Left lung (tissue), 10 donors: ENCODE results near the gene REM1. TPM values are rescaled to one million over a fixed set of nuclear protein-coding genes. Genes with fewer than 3 reads are reported as not detected.

Source experiments
- ATAC-seq: fragments of 200-7000 bp; cut with Tn5 transposase; one replicate; pipeline ENCODE4 v1.9.1; 2020; ENCODE audit warnings: moderate library complexity
- DNase-seq, 4 donors: peaks; one replicate each; pipeline ENCODE4 v3.0.0-alpha.2; 2013 to 2020
- H3K27ac ChIP-seq, 2 donors: fragments of 200-600 bp; sonication (generic) in 1 of 2; one replicate each; pipeline versions ENCODE4 v1.5.0 to v1.8.0; 2020 to 2021
- H3K27me3 ChIP-seq, 2 donors: fragments of 200-600 bp; sonication (generic) in 1 of 2; one replicate each; pipeline versions ENCODE4 v1.5.0 to v1.8.0; 2020 to 2021
- H3K36me3 ChIP-seq, 2 donors: fragments of 200-600 bp; sonication (generic) in 1 of 2; one replicate each; pipeline versions ENCODE4 v1.5.0 to v1.8.0; 2020 to 2021
- H3K4me1 ChIP-seq, 2 donors: fragments of 200-600 bp; one replicate each; pipeline ENCODE4 v1.8.0; 2021
- H3K4me3 ChIP-seq, 2 donors: fragments of 200-600 bp; sonication (generic) in 1 of 2; one replicate each; pipeline versions ENCODE4 v1.5.0 to v1.8.0; 2020 to 2021; ENCODE audit warnings: mild to moderate bottlenecking in 1 of 2
- H3K9me3 ChIP-seq, 2 donors: fragments of 200-600 bp; sonication (generic) in 1 of 2; one replicate each; pipeline versions ENCODE4 v1.5.0 to v1.8.0; 2020 to 2021
- CTCF ChIP-seq, 2 donors: fragments of 200-600 bp; sonication (generic) in 1 of 2; IDR thresholded peaks; one replicate each; pipeline versions ENCODE4 v1.5.0 to v1.8.0; 2021; ENCODE audit warnings: antibody characterized with exemption in 2 of 2
- intact Hi-C, 2 donors: fragments of 100-400 bp; cut with DNase I; formaldehyde crosslinking; loops; one replicate each; pipeline versions ENCODE4 v1.11.2 to v1.14.2; 2022
- polyA plus RNA-seq, 6 donors: library from polyadenylated mRNA; unstranded; fragments of 120-200 nt; gene quantifications; one replicate each; pipeline ENCODE4 v1.2.1, GENCODE V29; 2013; ENCODE audit not compliant: insufficient read length in 6 of 6
- total RNA-seq, 2 donors: library from RNA; stranded (reverse); fragmentation: NEBNext Ultra II Directional; extraction: Animal tissue kit (Norgen Biotek cat#: 25700); gene quantifications; one replicate each; pipeline ENCODE4 v1.2.1, GENCODE V29; 2021
- donor health status: DM: no; HTN: yes; CAD: no.
- donor health status: DM: no; HTN: no; CAD: no.

REM1 gene
- total and polyA plus RNA-seq, 8 donors = 2.0 to 9.9 (median 7.3) TPM

- no peak for TF ChIP-seq CTCF (IDR thresholded peaks at IDR 0.05)
- Histone ChIP-seq H3K4me3 (peak overlapping the region; percentile 38 to 42), H3K36me3 (no peaks in the 10 kb centered on the region), H3K9me3 (no peaks in the 10 kb centered on the region), H3K27ac (no peak overlapping the region), H3K4me1 (peaks cover 0 to 14% of the 10 kb centered on the region in 2 donors), H3K27me3 (peaks cover 15 to 45% of the 10 kb centered on the region in 2 donors)
- ATAC-seq = peak; percentile 16
- no peak for DNase-seq
- intact Hi-C loops = no loop called here
Observed at GRCh38 chr20:31475472-31476293, 595 bp downstream of the REM1 start.

- Histone ChIP-seq H3K27ac (no peak overlapping the region), H3K4me3 (no peak overlapping the region)
Observed at GRCh38 chr20:31476294-31476585, 1.2 kb downstream of the REM1 start.

GRCh38 chr20:31476643-31477215, 1.6 kb downstream of the REM1 start:
- TF ChIP-seq CTCF (IDR thresholded peaks at IDR 0.05) = no peak

More at GRCh38 chr20:31476294-31476585, 1.2 kb downstream of the REM1 start:
- Histone ChIP-seq H3K9me3 (no peaks in the 10 kb centered on the region), H3K4me1 (peaks cover 0 to 14% of the 10 kb centered on the region in 2 donors), H3K27me3 (peaks cover 15 to 45% of the 10 kb centered on the region in 2 donors), H3K36me3 (no peaks in the 10 kb centered on the region)
- no peak for TF ChIP-seq CTCF (IDR thresholded peaks at IDR 0.05)
- intact Hi-C loops = no loop called here
- no peak for DNase-seq
- ATAC-seq = no peak

GRCh38 chr20:31484001-31484400, 8.9 kb downstream of the REM1 start:
- no peak overlapping the region for H3K27ac ChIP-seq
- peak in 1 of 4 donors; percentile 84 for DNase-seq
- ATAC-seq = no peak
- intact Hi-C loops = no loop called here
- no peaks in the 10 kb centered on the region for H3K36me3 ChIP-seq
- H3K4me1 ChIP-seq = peaks cover 0 to 7% of the 10 kb centered on the region in 2 donors
- no peak for TF ChIP-seq CTCF (IDR thresholded peaks at IDR 0.05)
- peaks cover 0 to 40% of the 10 kb centered on the region in 2 donors for H3K27me3 ChIP-seq
- no peak overlapping the region for H3K4me3 ChIP-seq
- H3K9me3 ChIP-seq = no peaks in the 10 kb centered on the region

More at GRCh38 chr20:31476643-31477215, 1.6 kb downstream of the REM1 start:
- no peak for ATAC-seq
- DNase-seq = no peak
- intact Hi-C loops = no loop called here
- H3K4me3 ChIP-seq = no peak overlapping the region
- no peaks in the 10 kb centered on the region for H3K9me3 ChIP-seq
- no peaks in the 10 kb centered on the region for H3K36me3 ChIP-seq
- H3K27ac ChIP-seq = no peak overlapping the region
- peaks cover 0 to 14% of the 10 kb centered on the region in 2 donors for H3K4me1 ChIP-seq
- H3K27me3 ChIP-seq = peaks cover 15 to 45% of the 10 kb centered on the region in 2 donors
